SH-SY5Y (cell line): ENCODE measurements around the gene CDKN2AIP.

Source experiments
- GATA2 ChIP-seq: IDR thresholded peaks from 2 replicates; pipeline ENCODE4 v1.6.1; 2011; ENCODE audit warnings: mild to moderate bottlenecking, low read depth, low read length
- GATA3 ChIP-seq: IDR thresholded peaks from 2 replicates; pipeline ENCODE4 v1.6.1; 2011; ENCODE audit warnings: low read depth, mild to moderate bottlenecking, low read length, moderate library complexity

DNA sequence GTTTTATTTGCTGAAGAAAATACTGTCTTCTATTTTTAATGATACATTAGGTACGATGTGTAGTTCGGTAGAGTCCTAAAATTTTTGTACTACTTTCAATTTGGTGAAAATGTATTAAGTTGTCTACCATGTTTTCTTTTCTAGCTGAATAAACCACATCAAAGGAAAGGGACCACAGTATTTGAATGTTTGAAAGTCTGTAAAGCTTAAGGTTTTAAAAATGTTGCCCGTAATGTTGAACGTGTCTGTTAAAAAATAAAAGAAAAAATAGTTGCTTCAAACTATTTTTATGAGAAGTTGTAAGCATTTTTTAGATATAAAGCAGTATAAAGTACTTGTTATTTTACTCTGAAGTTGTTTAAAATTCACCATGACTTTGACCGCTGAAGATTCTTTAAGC is 3.2 kb downstream of the CDKN2AIP start:
- TF ChIP-seq GATA2, result no peak
- TF ChIP-seq GATA3, result no peak
